Calu3 (cell line): ENCODE results near the gene MTG2. TPM values are rescaled to one million over a fixed set of nuclear protein-coding genes. Genes with fewer than 3 reads are reported as not detected.

Experiments used
- BruUV-seq: library from RNA; stranded (reverse); fragments of 400-500 nt; replicated peaks from 2 replicates; lab custom pipeline; 2021; lab: Mats Ljungman, UMichigan
- CTCF ChIA-PET: fragments of 300-600 bp; sonication (Branson Sonifier 250); formaldehyde crosslinking; loops from one replicate; lab custom pipeline; 2022; ENCODE audit warnings: antibody characterized with exemption; lab: Charles Lee
- DNase-seq: peaks from one replicate; pipeline ENCODE4 v3.0.0; 2022
- H3K27ac Mint-ChIP-seq: one replicate; pipeline ENCODE4 v1.8.0; 2022; ENCODE audit warnings: mixed read lengths; ENCODE audit not compliant: unreplicated experiment
- H3K27me3 Mint-ChIP-seq: one replicate; pipeline ENCODE4 v1.8.0; 2022; ENCODE audit warnings: mixed read lengths; ENCODE audit not compliant: unreplicated experiment
- H3K36me3 Mint-ChIP-seq: one replicate; pipeline ENCODE4 v1.8.0; 2022; ENCODE audit warnings: mild to moderate bottlenecking, moderate library complexity, mixed read lengths; ENCODE audit not compliant: insufficient read depth, unreplicated experiment
- H3K4me1 Mint-ChIP-seq: one replicate; pipeline ENCODE4 v1.8.0; 2022; ENCODE audit warnings: mild to moderate bottlenecking, low read depth, mixed read lengths; ENCODE audit not compliant: unreplicated experiment
- H3K4me3 Mint-ChIP-seq: one replicate; pipeline ENCODE4 v1.8.0; 2022; ENCODE audit warnings: mild to moderate bottlenecking, low read depth, moderate library complexity, mixed read lengths; ENCODE audit not compliant: unreplicated experiment
- H3K9me3 Mint-ChIP-seq: one replicate; pipeline ENCODE4 v1.8.0; 2022; ENCODE audit warnings: low read depth, mixed read lengths; ENCODE audit not compliant: unreplicated experiment
- CTCF ChIP-seq: fragments of 200-600 bp; IDR thresholded peaks from one replicate; pipeline ENCODE4 v1.8.0; 2022; ENCODE audit warnings: antibody characterized with exemption; ENCODE audit not compliant: unreplicated experiment
- intact Hi-C: fragments of 100-400 bp; cut with micrococcal nuclease; formaldehyde crosslinking; loops from one replicate; pipeline ENCODE4 v1.10.0; 2022; ENCODE audit not compliant: unreplicated experiment
- total RNA-seq: library from RNA; stranded (reverse); gene quantifications from 2 replicates; pipeline ENCODE4 v1.2.3, GENCODE V29; 2022

Gene MTG2
- total RNA-seq, 1 experiment from 2014 or later = 87.9 TPM

GRCh38 chr20:62220666-62221568, 38.1 kb downstream of the MTG2 start:
- H3K27me3 Mint-ChIP-seq = peaks cover 100% of the 10 kb centered on the region

GRCh38 chr20:62222266-62222850, 39.5 kb downstream of the MTG2 start:
- Mint-ChIP-seq H3K9me3 (no peaks in the 10 kb centered on the region), H3K36me3 (peaks cover 15% of the 10 kb centered on the region), H3K4me1 (peaks cover 27% of the 10 kb centered on the region), H3K27me3 (peaks cover 100% of the 10 kb centered on the region), H3K27ac (no peak overlapping the region), H3K4me3 (no peak overlapping the region)
- TF ChIP-seq CTCF = no peak
- no peak for DNase-seq
- CTCF ChIA-PET = interaction anchor here (0.6 kb wide), 1 partner anchor 14 kb away, joined by 4 read pairs; no protein-coding TSS in a partner anchor
- intact Hi-C loops = no loop called here
- BruUV-seq = no TSS peak

More at GRCh38 chr20:62220666-62221568, 38.1 kb downstream of the MTG2 start:
- intact Hi-C loops = no loop called here
- no peak for TF ChIP-seq CTCF
- DNase-seq = no peak
- CTCF ChIA-PET = interaction anchor here (0.6 kb wide), 1 partner anchor 68 kb away, joined by 4 read pairs; no protein-coding TSS in a partner anchor
- BruUV-seq = no TSS peak
- Mint-ChIP-seq H3K9me3 (no peaks in the 10 kb centered on the region), H3K27ac (no peak overlapping the region), H3K36me3 (peaks cover 15% of the 10 kb centered on the region), H3K4me3 (no peak overlapping the region), H3K4me1 (peaks cover 19% of the 10 kb centered on the region)

- BruUV-seq = no TSS peak
- Mint-ChIP-seq H3K4me3 (no peak overlapping the region), H3K9me3 (no peaks in the 10 kb centered on the region), H3K4me1 (peaks cover 27% of the 10 kb centered on the region), H3K36me3 (peaks cover 15% of the 10 kb centered on the region), H3K27me3 (peaks cover 97% of the 10 kb centered on the region), H3K27ac (no peak overlapping the region)
- no peak for TF ChIP-seq CTCF
- CTCF ChIA-PET = interaction anchor here (0.6 kb wide), 1 partner anchor 14 kb away, joined by 4 read pairs; no protein-coding TSS in a partner anchor
- intact Hi-C loops = no loop called here
- no peak for DNase-seq
Measured at GRCh38 chr20:62222972-62223371, 40.1 kb downstream of the MTG2 start.

- no peak for TF ChIP-seq CTCF
- peaks cover 15% of the 10 kb centered on the region for H3K36me3 Mint-ChIP-seq
- BruUV-seq = no TSS peak
- intact Hi-C loops = no loop called here
- H3K27ac Mint-ChIP-seq = no peak overlapping the region
- H3K27me3 Mint-ChIP-seq = peaks cover 91% of the 10 kb centered on the region
- CTCF ChIA-PET = no interaction called here
- peaks cover 27% of the 10 kb centered on the region for H3K4me1 Mint-ChIP-seq
- H3K4me3 Mint-ChIP-seq = no peak overlapping the region
- DNase-seq = no peak
- no peaks in the 10 kb centered on the region for H3K9me3 Mint-ChIP-seq
Measured at GRCh38 chr20:62223571-62223970, 40.7 kb downstream of the MTG2 start.
